Peyer's patch (tissue), 4 donors: Measurements from ENCODE around the gene MLX. TPM values are rescaled to one million over a fixed set of nuclear protein-coding genes. Genes with fewer than 3 reads are reported as not detected.
A peak's percentile ranks its signal among the peaks of the same experiment; 100 is the strongest.
"Not testable (repeated sequence)": the region's sequence is repeated elsewhere in the genome, so short reads cannot be mapped to it uniquely, and the experiment has no call there.

Source experiments
- DNase-seq, 3 donors: peaks; one replicate each; pipeline ENCODE4 v3.0.0-alpha.2; 2017 to 2019
- H3K27ac ChIP-seq, 4 donors: fragments of 200-600 bp; sonication (generic); one replicate each; pipeline ENCODE4 v1.5.1; 2016 to 2019
- H3K27me3 ChIP-seq, 2 donors: fragments of 200-600 bp; sonication (generic); one replicate each; pipeline ENCODE4 v1.5.1; 2019
- H3K36me3 ChIP-seq, 3 donors: fragments of 200-600 bp; sonication (generic); one replicate each; pipeline ENCODE4 v1.5.1; 2016 to 2019
- H3K4me1 ChIP-seq, 4 donors: fragments of 200-600 bp; sonication (generic); one replicate each; pipeline ENCODE4 v1.5.1; 2016 to 2019
- H3K4me3 ChIP-seq, 4 donors: fragments of 200-600 bp; sonication (generic); 1 replicate in 3 of 4; 2 replicates in 1 of 4; pipeline ENCODE4 v1.5.1; 2016 to 2019; ENCODE audit warnings: mild to moderate bottlenecking in 1 of 4
- H3K9me3 ChIP-seq, 4 donors: fragments of 200-600 bp; sonication (generic); one replicate each; pipeline ENCODE4 v1.5.1; 2016 to 2019; ENCODE audit warnings: mild to moderate bottlenecking in 1 of 4
- CTCF ChIP-seq, 6 experiments: fragments of 450-650 bp in 4 of 6; fragments of 200-600 bp in 2 of 6; sonication (generic) in 1 of 6; IDR thresholded peaks; one replicate each; pipeline ENCODE4 v1.5.1; 2017 to 2019; ENCODE audit warnings: antibody characterized with exemption in 6 of 6, mild to moderate bottlenecking in 3 of 6, moderate library complexity in 1 of 6
- POLR2A ChIP-seq, 2 donors: fragments of 450-650 bp; IDR thresholded peaks; one replicate each; pipeline ENCODE4 v1.5.1; 2017; ENCODE audit warnings: antibody characterized with exemption in 2 of 2, mild to moderate bottlenecking in 2 of 2, moderate library complexity in 2 of 2
- total RNA-seq, 4 donors: library from RNA; depleted of rRNA; stranded (reverse); fragments of >200 nt; gene quantifications; one replicate each; pipeline ENCODE4 v1.1.0, GENCODE V29; 2016

MLX gene
- total RNA-seq, 4 donors from 2014 or later: 65.2 to 180 (median 133) TPM

GRCh38 chr17:42612013-42612412 lies 45.1 kb downstream of the MLX start:
- Histone ChIP-seq H3K9me3 (no peaks in the 10 kb centered on the region), H3K36me3 (peaks cover 0 to 34% (median 0%) of the 10 kb centered on the region in 3 donors), H3K4me1 (peaks cover 0 to 19% (median 3%) of the 10 kb centered on the region in 4 donors), H3K27me3 (no peaks in the 10 kb centered on the region), H3K27ac (no peak overlapping the region), H3K4me3 (no peak overlapping the region)
- TF ChIP-seq POLR2A (IDR thresholded peaks at IDR 0.05) (no peak), CTCF (IDR thresholded peaks at IDR 0.05) (no peak)
- DNase-seq: no peak

- Histone ChIP-seq H3K27me3 (no peaks in the 10 kb centered on the region), H3K4me3 (no peak overlapping the region), H3K4me1 (peaks cover 0 to 16% (median 0%) of the 10 kb centered on the region in 4 donors), H3K27ac (no peak overlapping the region), H3K36me3 (peaks cover 0 to 34% (median 0%) of the 10 kb centered on the region in 3 donors), H3K9me3 (no peaks in the 10 kb centered on the region)
- TF ChIP-seq POLR2A (IDR thresholded peaks at IDR 0.05) (no peak), CTCF (IDR thresholded peaks at IDR 0.05) (no peak)
- no peak for DNase-seq
Observed at GRCh38 chr17:42613699-42614295, 46.9 kb downstream of the MLX start.

- Histone ChIP-seq H3K36me3 (peaks cover 0 to 29% (median 0%) of the 10 kb centered on the region in 3 donors), H3K9me3 (no peaks in the 10 kb centered on the region), H3K27me3 (no peaks in the 10 kb centered on the region), H3K4me3 (no peak overlapping the region), H3K27ac (peak overlapping the region in 1 of 4 donors; percentile 2), H3K4me1 (peaks cover 0 to 13% (median 0%) of the 10 kb centered on the region in 4 donors)
- DNase-seq: no peak
- TF ChIP-seq CTCF (IDR thresholded peaks at IDR 0.05): no peak
- TF ChIP-seq POLR2A (IDR thresholded peaks at IDR 0.05): no peak
Observed at GRCh38 chr17:42617956-42618431, 51.1 kb downstream of the MLX start.

- H3K4me3 ChIP-seq: no peak overlapping the region
- H3K27ac ChIP-seq: peak overlapping the region in 1 of 4 donors; percentile 2
- H3K4me1 ChIP-seq: peaks cover 0 to 13% (median 0%) of the 10 kb centered on the region in 4 donors
- peak; percentile 37 to 73 (median 56) for DNase-seq
- H3K9me3 ChIP-seq: no peaks in the 10 kb centered on the region
- peaks cover 0 to 23% (median 0%) of the 10 kb centered on the region in 3 donors for H3K36me3 ChIP-seq
- H3K27me3 ChIP-seq: no peaks in the 10 kb centered on the region
- peak in 5 of 6 experiments; percentile 5 to 49 (median 36) for TF ChIP-seq CTCF (IDR thresholded peaks at IDR 0.05)
- TF ChIP-seq POLR2A (IDR thresholded peaks at IDR 0.05): no peak
Observed at GRCh38 chr17:42618442-42619150, 51.7 kb downstream of the MLX start.

GRCh38 chr17:42621987-42622386 lies 55.1 kb downstream of the MLX start:
- not testable (repeated sequence) for H3K36me3 ChIP-seq, H3K4me3 ChIP-seq, H3K27ac ChIP-seq, DNase-seq, H3K27me3 ChIP-seq, H3K9me3 ChIP-seq
- H3K4me1 ChIP-seq: peaks cover 0 to 13% (median 0%) of the 10 kb centered on the region in 4 donors

Other genes with a start within 250 kb of the MLX start
- gene STAT3, start 178.7 kb upstream of the MLX start, total RNA-seq: 100 to 1,000 TPM; 178 to 219 (median 191) TPM
- 10 to 100 TPM; 16.3 to 94.9 (median 35.9) TPM for gene CAVIN1, start 143.8 kb upstream of the MLX start, total RNA-seq
- gene ATP6V0A1, start 108.2 kb upstream of the MLX start, total RNA-seq: 100 to 1,000 TPM; 121 to 251 (median 204) TPM
- gene NAGLU, start 30.9 kb upstream of the MLX start, total RNA-seq: 10 to 100 TPM; 12.4 to 79.2 (median 62.7) TPM
- 1 to 10 TPM in 2 of 4 donors, under 1 TPM in 1, not detected in 1; 0.94 to 3.9 (median 1.7) TPM for gene HSD17B1, start 14.2 kb upstream of the MLX start, total RNA-seq
- gene COASY, start 5.0 kb upstream of the MLX start, total RNA-seq: 10 to 100 TPM; 42.1 to 95.4 (median 80.2) TPM
- gene PSMC3IP, start 10.6 kb downstream of the MLX start, total RNA-seq: 1 to 10 TPM in 2 of 4 donors, not detected in 2; 1.2 to 1.5 TPM
- 10 to 100 TPM; 31.4 to 66.6 (median 55.8) TPM for gene RETREG3, start 42.3 kb downstream of the MLX start, total RNA-seq
- gene TUBG1, start 42.6 kb downstream of the MLX start, total RNA-seq: 10 to 100 TPM; 19.8 to 64.4 (median 37.9) TPM
- 10 to 100 TPM in 3 of 4 donors, 1 to 10 TPM in 1; 5.6 to 79.2 (median 16.6) TPM for gene TUBG2, start 92.2 kb downstream of the MLX start, total RNA-seq
- 10 to 100 TPM in 2 of 4 donors, 1 to 10 TPM in 2; 3.5 to 14.0 (median 10.8) TPM for gene PLEKHH3, start 109.9 kb downstream of the MLX start, total RNA-seq
- gene CCR10, start 114.7 kb downstream of the MLX start, total RNA-seq: 1 to 10 TPM in 1 of 4 donors, under 1 TPM in 1, not detected in 2; 0.40 to 2.8 TPM
- 1 to 10 TPM in 3 of 4 donors, under 1 TPM in 1; 0.35 to 5.0 (median 1.3) TPM for gene CNTNAP1, start 115.4 kb downstream of the MLX start, total RNA-seq
- 100 to 1,000 TPM in 1 of 4 donors, 10 to 100 TPM in 3; 33.5 to 120 (median 64.4) TPM for gene EZH1, start 177.9 kb downstream of the MLX start, total RNA-seq
- gene RAMP2, start 194.1 kb downstream of the MLX start, total RNA-seq: 1 to 10 TPM; 2.3 to 9.9 (median 4.3) TPM
- 10 to 100 TPM; 34.7 to 82.1 (median 67.5) TPM for gene VPS25, start 206.3 kb downstream of the MLX start, total RNA-seq
- gene WNK4, start 213.5 kb downstream of the MLX start, total RNA-seq: 10 to 100 TPM in 3 of 4 donors, 1 to 10 TPM in 1; 7.2 to 56.0 (median 28.7) TPM
- 100 to 1,000 TPM in 3 of 4 donors, 10 to 100 TPM in 1; 68.5 to 156 (median 139) TPM for gene COA3, start 231.6 kb downstream of the MLX start, total RNA-seq
- gene CNTD1, start 231.8 kb downstream of the MLX start, total RNA-seq: not detected